HG02943 (cell line): ENCODE results near the gene NKX1-1.
"Not testable (repeated sequence)": the region's sequence is repeated elsewhere in the genome, so short reads cannot be mapped to it uniquely, and the experiment has no call there.

Source experiments
- ATAC-seq: cut with Tn5 transposase; IDR thresholded peaks from one replicate; pipeline ENCODE4 v1.9.1; 2021; ENCODE audit warnings: mild to moderate bottlenecking, low read depth, moderate library complexity; ENCODE audit not compliant: unreplicated experiment

The NKX1-1 gene

GRCh38 chr4:1376391-1376840 lies 29.8 kb downstream of the NKX1-1 start:
- no peak for ATAC-seq

GRCh38 chr4:1375761-1376322 lies 30.4 kb downstream of the NKX1-1 start:
- no peak for ATAC-seq

- no peak for ATAC-seq
Measured at GRCh38 chr4:1375051-1375721, 31.1 kb downstream of the NKX1-1 start.

- ATAC-seq, result no peak
Measured at GRCh38 chr4:1374706-1375045, 31.6 kb downstream of the NKX1-1 start.

GRCh38 chr4:1373892-1374705 lies 32.1 kb downstream of the NKX1-1 start:
- no peak for ATAC-seq

- ATAC-seq, result not testable (repeated sequence)
Measured at GRCh38 chr4:1372576-1372975, 33.7 kb downstream of the NKX1-1 start.

- ATAC-seq, result no peak
Measured at GRCh38 chr4:1371176-1372165, 34.8 kb downstream of the NKX1-1 start.

GRCh38 chr4:1370321-1371124 lies 35.7 kb downstream of the NKX1-1 start:
- no peak for ATAC-seq

- no peak for ATAC-seq
Measured at GRCh38 chr4:1369479-1370079, 36.7 kb downstream of the NKX1-1 start.

GRCh38 chr4:1369091-1369450 lies 37.2 kb downstream of the NKX1-1 start:
- ATAC-seq, result no peak

- no peak for ATAC-seq
Measured at GRCh38 chr4:1368421-1369090, 37.7 kb downstream of the NKX1-1 start.

- no peak for ATAC-seq
Measured at GRCh38 chr4:1367936-1368289, 38.3 kb downstream of the NKX1-1 start.

GRCh38 chr4:1367230-1367935 lies 38.9 kb downstream of the NKX1-1 start:
- ATAC-seq, result no peak

GRCh38 chr4:1366371-1367229 lies 39.6 kb downstream of the NKX1-1 start:
- ATAC-seq, result no peak

- no peak for ATAC-seq
Measured at GRCh38 chr4:1365271-1366178, 40.7 kb downstream of the NKX1-1 start.

- ATAC-seq, result no peak
Measured at GRCh38 chr4:1364748-1365147, 41.5 kb downstream of the NKX1-1 start.
